Subcutaneous adipose tissue (tissue), 4 donors: Measurements from ENCODE around the gene CDK5. TPM values are rescaled to one million over a fixed set of nuclear protein-coding genes. Genes with fewer than 3 reads are reported as not detected.

ENCODE experiments used
- total RNA-seq, 4 donors: library from RNA; depleted of rRNA; stranded (reverse); fragments of >200 nt; gene quantifications; one replicate each; pipeline ENCODE4 v1.1.0, GENCODE V29; 2016
- TF ChIP-seq, protein P1 (sequence below): fragments of 450-650 bp; IDR thresholded peaks from one replicate; pipeline ENCODE4 v1.5.1; 2016; ENCODE audit warnings: low read depth, mild to moderate bottlenecking, control low read depth, antibody characterized with exemption, moderate library complexity

Gene CDK5
- total RNA-seq, 4 donors from 2014 or later: 4.1 to 11.0 (median 6.8) TPM

DNA sequence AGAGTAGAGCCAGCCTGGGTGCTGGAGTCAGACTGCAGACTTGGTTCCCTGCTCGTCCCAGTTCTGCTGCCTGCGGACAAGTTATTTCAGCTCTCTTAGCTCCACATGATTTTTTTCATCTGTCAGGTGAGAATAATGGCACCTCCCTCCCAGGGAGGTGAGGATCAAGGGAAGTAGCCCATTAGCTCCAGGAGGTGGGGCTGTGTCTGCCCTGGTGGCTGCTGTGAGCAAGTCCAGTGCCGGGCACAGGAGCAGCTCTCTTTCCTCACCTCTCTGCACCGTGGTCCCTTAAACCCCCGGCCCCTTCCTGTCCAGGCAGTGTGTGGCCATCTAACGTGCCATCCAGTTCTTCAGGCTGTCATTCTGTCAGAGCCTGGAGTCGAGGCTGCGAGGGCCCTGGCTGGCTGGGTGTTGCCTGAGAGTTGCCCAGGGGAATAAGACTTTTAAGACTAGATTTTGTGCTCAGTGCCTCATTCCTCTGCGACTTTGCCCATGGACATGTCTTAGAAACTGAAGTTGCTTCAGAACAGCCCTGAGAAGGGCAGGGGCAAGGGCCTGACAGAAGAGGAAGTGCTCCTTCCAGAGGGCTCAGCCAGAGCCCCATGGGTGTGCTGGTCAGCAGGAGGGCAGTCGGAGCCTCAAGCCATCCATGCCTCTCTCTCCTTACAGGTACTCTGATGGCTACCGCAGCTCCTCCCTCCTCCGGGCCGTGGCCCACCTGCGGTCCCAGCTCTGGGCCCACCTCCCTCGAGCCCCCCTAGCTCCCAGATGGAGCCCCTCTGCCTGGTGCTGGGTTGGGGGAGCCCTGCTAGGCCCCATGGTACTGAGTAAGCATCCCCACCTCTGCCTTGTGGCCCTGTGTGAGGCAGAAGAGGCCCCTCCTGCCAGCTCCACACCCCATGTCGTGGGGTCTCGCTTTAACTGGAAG is 24.5 kb downstream of the CDK5 start:
- TF ChIP-seq, protein P1, sequence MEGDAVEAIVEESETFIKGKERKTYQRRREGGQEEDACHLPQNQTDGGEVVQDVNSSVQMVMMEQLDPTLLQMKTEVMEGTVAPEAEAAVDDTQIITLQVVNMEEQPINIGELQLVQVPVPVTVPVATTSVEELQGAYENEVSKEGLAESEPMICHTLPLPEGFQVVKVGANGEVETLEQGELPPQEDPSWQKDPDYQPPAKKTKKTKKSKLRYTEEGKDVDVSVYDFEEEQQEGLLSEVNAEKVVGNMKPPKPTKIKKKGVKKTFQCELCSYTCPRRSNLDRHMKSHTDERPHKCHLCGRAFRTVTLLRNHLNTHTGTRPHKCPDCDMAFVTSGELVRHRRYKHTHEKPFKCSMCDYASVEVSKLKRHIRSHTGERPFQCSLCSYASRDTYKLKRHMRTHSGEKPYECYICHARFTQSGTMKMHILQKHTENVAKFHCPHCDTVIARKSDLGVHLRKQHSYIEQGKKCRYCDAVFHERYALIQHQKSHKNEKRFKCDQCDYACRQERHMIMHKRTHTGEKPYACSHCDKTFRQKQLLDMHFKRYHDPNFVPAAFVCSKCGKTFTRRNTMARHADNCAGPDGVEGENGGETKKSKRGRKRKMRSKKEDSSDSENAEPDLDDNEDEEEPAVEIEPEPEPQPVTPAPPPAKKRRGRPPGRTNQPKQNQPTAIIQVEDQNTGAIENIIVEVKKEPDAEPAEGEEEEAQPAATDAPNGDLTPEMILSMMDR: no peak

DNA sequence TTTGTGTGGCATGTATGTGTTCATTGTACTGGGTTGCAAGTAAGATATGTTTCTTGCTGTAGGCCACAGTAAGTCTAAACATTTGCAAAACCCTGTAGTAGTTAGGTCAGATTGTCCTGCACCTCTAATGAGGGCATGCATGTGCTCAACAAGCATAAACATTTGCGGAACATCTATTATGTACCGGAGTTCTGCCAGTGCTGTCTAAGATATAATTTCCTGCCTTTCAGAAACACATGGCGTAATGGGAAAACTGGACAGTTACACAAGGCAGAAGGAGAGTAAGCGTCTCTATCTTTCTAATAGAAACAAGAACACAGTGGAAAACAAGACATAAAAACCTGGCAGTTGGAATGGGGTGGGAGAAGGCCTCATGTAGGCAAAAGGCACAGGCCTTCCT is 26.7 kb downstream of the CDK5 start:
- TF ChIP-seq, protein P1: no peak

DNA sequence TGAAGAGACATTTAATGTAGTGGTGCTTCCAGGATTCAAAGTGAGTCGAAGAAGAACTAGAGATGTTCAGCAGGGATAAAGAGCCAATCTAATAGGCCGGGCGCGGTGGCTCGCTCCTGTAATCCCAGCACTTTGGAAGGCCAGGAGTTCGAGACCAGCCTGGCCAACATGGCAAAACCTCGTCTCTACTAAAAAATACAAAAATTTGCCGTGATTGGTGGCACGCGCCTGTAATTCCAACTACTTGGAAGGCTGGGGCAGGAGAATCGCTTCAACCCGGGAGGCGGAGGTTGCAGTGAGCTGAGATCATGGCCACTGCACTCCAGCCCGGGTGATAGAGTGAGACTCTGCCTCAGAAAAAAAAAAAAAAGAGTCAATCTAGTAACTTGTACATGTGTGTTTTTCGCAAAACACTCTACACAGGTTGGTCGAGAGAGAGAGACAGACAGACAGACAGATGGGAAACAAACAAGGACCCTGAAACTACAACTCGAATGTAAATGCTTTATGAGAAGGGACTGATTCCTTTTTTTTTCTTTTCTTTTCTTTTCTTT is 28.7 kb downstream of the CDK5 start:
- TF ChIP-seq, protein P1: no peak

DNA sequence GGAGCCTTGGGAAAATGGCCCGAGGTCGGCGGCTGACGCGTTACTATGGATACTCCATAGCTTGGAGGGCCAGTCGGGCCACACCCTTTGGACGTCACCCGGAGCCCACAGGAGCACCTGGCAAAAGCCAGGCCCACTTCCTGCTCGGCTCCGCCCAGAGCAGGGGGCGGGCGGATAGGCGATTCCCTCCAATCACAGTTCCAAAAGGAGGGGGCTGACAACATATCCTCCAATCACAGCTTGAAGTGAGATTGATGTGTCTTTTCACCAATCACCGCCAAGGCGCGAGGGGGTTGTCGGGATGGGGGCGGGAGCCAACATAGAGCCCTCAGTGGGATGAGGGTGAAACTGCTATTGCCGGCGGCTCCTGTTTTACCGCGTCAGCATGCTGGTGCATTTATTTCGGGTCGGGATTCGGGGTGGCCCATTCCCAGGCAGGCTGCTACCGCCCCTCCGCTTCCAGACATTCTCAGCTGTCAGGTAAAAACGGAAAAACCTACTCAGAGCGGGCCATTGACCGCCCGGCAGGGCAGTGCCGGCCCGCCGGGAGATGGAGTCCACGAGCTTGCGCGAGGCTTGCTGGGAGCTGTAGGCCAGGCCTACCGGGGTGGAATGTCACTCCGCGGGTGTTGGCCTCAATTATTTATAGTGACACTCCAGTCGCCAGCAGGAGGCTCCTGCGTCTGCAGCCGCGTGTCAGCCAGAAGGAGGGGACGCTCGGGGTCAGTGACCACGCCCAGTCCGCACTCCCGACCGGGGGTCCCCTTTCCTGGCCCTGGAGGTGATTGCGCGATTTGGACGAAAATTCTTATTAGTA is 29.4 kb downstream of the CDK5 start, which contains the start of gene ABCB8:
Gene ABCB8 (plus strand): TSS at position 320 of the 817 bp plus-strand sequence. CDS start 66 bp downstream, at position 386.
- TF ChIP-seq, protein P1: no peak

DNA sequence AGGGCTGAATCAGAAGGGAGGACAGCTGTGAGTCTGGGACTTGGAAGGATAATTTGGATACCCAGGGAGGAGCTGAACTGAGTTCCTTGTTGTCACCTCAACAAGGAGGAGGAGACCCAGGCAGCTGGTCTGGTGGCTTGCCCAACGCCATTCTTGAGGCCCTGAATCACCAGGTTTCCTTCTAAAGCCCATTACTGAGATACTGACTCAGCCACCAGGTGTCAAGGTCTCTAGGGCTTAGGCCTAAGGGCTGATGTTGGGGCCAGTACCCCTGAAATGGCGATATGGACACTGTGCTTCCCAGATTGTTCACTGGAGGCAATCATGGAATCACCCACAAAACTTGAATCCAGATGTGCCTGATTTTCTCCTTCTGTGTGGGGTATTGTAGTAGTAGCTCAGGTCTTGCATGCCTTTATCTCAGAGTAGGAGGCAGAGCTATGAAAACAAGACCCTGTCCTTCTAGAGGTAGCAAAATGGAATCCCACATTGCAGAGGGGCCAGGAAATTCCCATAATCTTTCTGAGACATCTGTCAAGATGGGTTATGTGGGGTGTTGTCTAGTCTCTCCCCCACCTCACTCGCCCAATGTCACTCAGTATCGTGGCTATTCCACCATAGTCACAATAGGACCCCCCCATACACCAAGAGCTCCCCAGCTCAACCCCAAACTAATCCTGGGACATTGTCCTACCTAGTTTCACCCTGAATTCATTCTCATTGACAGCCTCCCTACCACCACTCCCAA is 31.6 kb downstream of the CDK5 start:
- TF ChIP-seq, protein P1: no peak

DNA sequence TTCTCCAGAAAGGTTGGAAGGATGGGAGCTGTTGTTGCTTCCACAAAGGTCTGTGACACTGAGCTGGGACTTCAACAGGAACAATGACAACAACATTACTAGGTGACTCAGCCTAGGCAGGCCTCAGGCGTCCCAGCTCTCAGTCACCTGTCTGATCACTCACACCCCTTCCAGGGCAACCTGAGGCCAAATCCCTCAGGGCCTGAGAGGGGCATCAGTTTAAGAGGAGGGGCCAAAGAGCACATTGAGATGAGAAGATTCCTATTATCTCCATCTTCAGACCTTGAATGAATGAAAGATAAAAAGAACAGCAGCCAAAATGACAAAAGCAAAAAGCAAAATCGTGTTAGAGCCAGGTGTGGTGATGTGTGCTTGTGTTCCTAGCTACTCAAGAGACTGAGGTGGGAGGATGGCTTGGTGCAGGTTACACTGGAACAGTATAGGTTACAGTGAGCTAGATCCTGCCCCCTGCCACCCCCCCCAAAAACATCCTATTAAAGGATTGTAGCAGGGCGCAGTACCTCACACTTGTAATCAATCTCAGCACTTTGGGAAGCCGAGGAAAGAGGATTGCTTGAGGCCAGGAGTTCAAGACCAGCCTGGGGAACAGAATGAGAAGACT is 33.2 kb downstream of the CDK5 start, which contains the start of gene ATG9B:
Gene ATG9B (minus strand): TSS at position 60 of the 622 bp plus-strand sequence. CDS start 71 bp downstream, outside the sequence.
- TF ChIP-seq, protein P1: no peak
